T follicular helper cell (primary cell): Measurements from ENCODE around the gene FGD4.

Experiments used
- DNase-seq: peaks from one replicate; pipeline ENCODE4 v3.0.0-alpha.2; 2020; ENCODE audit warnings: low read depth
- total RNA-seq, 2 experiments: gene quantifications; one replicate each; lab custom pipeline; 2026; lab: John Stamatoyannopoulos, UW

FGD4 gene
- 0 to 0.42 reads per million in 2 experiments for total RNA-seq

- DNase-seq, result peak; percentile 19
Measured at GRCh38 chr12:32399370-32400113, at the start of gene FGD4. TSS of gene FGD4 (plus strand) at chr12:32399558.

GRCh38 chr12:32353540-32353939, 45.8 kb upstream of the FGD4 start:
- no peak for DNase-seq

GRCh38 chr12:32357601-32358249, 41.6 kb upstream of the FGD4 start:
- no peak for DNase-seq

GRCh38 chr12:32360956-32361355, 38.4 kb upstream of the FGD4 start:
- DNase-seq, result no peak

GRCh38 chr12:32362892-32363291, 36.5 kb upstream of the FGD4 start:
- no peak for DNase-seq

- peak; percentile 5 for DNase-seq
Measured at GRCh38 chr12:32365473-32366064, 33.8 kb upstream of the FGD4 start.

GRCh38 chr12:32366714-32367113, 32.6 kb upstream of the FGD4 start:
- DNase-seq, result no peak

- no peak for DNase-seq
Measured at GRCh38 chr12:32367381-32367780, 32.0 kb upstream of the FGD4 start.

GRCh38 chr12:32369202-32369601, 30.2 kb upstream of the FGD4 start:
- no peak for DNase-seq

GRCh38 chr12:32377344-32378055, 21.9 kb upstream of the FGD4 start:
- DNase-seq, result no peak

- no peak for DNase-seq
Measured at GRCh38 chr12:32379213-32379612, 20.1 kb upstream of the FGD4 start.

- DNase-seq, result no peak
Measured at GRCh38 chr12:32379667-32380066, 19.7 kb upstream of the FGD4 start.

GRCh38 chr12:32382226-32382625, 17.1 kb upstream of the FGD4 start:
- no peak for DNase-seq

GRCh38 chr12:32390572-32391219, 8.7 kb upstream of the FGD4 start:
- no peak for DNase-seq

GRCh38 chr12:32395026-32395425, 4.3 kb upstream of the FGD4 start:
- DNase-seq, result no peak

GRCh38 chr12:32397696-32398095, 1.7 kb upstream of the FGD4 start:
- DNase-seq, result no peak

- DNase-seq, result no peak
Measured at GRCh38 chr12:32398181-32398580, 1.2 kb upstream of the FGD4 start.

- no peak for DNase-seq
Measured at GRCh38 chr12:32398816-32399369, 465 bp upstream of the FGD4 start.

GRCh38 chr12:32400114-32400672, 835 bp downstream of the FGD4 start:
- DNase-seq, result no peak

- DNase-seq, result no peak
Measured at GRCh38 chr12:32400866-32401265, 1.5 kb downstream of the FGD4 start.

- DNase-seq, result no peak
Measured at GRCh38 chr12:32402170-32402569, 2.8 kb downstream of the FGD4 start.
